CD4-positive, alpha-beta T cell treated with Interleukin-2 at 100 ng/mL for 4 hours (primary cell): ENCODE data around the gene RAB25.

Source experiments
- DNase-seq: peaks from one replicate; pipeline ENCODE4 v3.0.0-alpha.2; 2020; ENCODE audit warnings: low spot score

The RAB25 gene

DNA sequence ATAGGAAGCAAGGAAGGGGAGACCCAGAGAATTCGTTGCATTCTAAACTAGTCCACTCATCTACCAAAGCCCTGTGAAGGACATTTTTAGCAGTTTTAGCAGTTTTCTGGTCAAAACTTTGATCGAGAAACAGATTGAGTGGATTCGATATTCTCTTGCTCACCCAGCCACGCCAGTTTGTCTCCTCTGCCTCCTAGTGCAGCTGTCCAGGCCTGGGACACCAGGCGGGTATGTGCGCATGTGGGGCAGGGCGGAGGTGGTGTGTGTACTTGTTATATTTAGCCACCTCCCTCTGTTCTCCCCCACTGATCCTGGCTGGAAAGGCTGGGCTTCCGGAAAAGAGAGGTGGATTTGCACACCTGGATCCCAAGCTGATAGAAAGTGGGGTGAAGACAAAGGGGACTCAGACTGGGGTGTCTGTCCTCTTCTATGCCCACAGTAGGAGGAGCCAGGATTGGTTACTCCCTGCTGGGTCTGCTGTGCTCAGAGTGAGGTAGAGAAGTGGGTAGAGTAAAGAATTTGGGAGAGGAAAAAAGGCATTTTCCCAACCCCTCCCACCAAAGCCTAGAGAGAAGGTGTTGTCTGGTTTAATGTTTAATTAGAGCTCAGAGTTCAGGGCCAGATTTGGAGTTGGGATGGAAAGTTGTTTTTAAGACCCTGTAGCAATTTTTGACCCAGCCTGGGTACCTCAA is 57.4 kb downstream of the RAB25 start:
- DNase-seq: no peak

DNA sequence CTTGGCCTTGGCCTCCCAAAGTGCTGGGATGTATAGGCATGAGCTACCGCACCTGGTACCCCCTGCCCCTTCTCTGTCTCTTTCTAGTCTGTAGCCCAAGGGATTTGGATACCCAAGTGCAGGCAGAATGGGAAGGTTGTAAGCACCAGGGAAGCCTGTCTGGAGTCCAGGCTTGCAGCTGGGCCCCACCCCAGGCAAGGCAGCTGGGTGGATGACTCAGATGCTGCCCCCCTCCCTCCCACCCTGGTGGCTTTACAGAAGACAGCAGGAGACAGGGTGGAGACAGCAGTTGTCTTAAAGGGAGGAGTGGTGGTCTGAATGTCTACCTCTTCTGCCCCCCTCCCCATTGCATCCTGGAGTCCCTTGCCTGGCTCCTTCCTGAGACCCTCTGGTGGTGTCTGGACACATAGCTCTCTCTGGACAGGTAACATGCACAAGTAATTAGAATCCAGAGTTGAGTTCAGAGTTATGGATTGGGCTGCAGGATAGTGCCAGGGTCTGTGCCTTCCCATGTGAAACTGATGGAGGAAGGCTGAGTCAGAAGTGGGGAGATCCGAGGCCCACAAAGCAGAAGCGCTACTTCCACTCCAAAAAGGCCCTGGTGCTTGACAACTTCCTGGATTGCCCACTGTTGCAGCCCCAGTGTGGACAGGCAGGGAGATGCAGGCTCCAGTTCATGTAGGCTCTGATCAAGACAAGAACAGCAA is 58.7 kb downstream of the RAB25 start:
- peak; percentile 57 for DNase-seq
